H1 (cell line): ENCODE measurements around the gene GRM4. TPM values are rescaled to one million over a fixed set of nuclear protein-coding genes. Genes with fewer than 3 reads are reported as not detected.

ENCODE experiments used
- RAD21 ChIP-seq, 2 experiments: IDR thresholded peaks in 1 of 2; conservative IDR thresholded peaks in 1 of 2; 2 replicates each; pipeline ENCODE4 v1.6.1; 2011; ENCODE audit warnings: low read depth in 2 of 2, low read length in 2 of 2, improper control_type of control experiment in 1 of 2, inconsistent platforms in 1 of 2, mild to moderate bottlenecking in 1 of 2, moderate library complexity in 1 of 2
- polyA plus RNA-seq, 7 experiments: library from polyadenylated mRNA; depleted of rRNA in 3 of 7; stranded (reverse) in 5 of 7; unstranded in 2 of 7; fragments of >200 nt in 5 of 7; fragments of 200-250 nt in 2 of 7; gene quantifications; 1 replicate in 5 of 7; 2 replicates in 1 of 7; 4 replicates in 1 of 7; pipeline versions ENCODE4 v1.2.1 to v1.2.3, GENCODE V29; 2011 to 2013; ENCODE audit warnings: missing spikeins in 2 of 7, mixed read lengths in 2 of 7
- total RNA-seq: library from RNA; stranded (reverse); fragmentation: NEBNext Ultra II Directional; extraction: Animal tissue kit (Norgen Biotek cat#: 25700); gene quantifications from 2 replicates; pipeline ENCODE4 v1.2.1, GENCODE V29; 2021
- TF ChIP-seq, protein P1 (sequence below): IDR thresholded peaks from 2 replicates; pipeline ENCODE4 v1.6.1; 2012; ENCODE audit warnings: inconsistent platforms
- TF ChIP-seq, protein P2 (sequence below): fragments of 300-600 bp; sonication (generic); IDR thresholded peaks from 2 replicates; pipeline ENCODE4 v1.7.1; 2012; ENCODE audit warnings: low read length, moderate library complexity, mild to moderate bottlenecking, inconsistent platforms; ENCODE audit not compliant: insufficient replicate concordance

Gene GRM4
- total and polyA plus RNA-seq, 2 of the 8 experiments (the other 6 are each of a cell fraction or from before 2014, with no cell fraction given) = 19.6 to 21.5 TPM

DNA sequence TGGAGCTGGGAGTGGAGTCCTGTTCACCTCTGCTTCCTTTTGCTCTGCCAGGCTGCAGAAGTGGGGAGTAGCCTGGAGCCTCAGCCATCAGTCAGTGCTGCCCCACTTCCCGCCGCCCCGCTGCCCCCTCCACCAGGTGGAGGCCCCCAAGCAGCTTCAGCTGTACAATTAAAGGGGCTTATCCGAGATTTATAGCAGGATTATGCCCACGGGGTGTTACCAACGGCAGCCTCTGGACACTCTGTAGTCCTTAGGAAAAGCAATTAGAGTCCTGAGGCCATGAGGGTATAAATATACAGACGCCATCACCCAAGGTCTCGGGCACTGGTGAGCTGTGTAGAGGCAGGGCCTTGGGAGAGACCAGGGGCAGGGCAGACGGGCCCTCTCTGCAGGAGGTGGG is 55.4 kb downstream of the GRM4 start (continued):
- TF ChIP-seq RAD21 (IDR thresholded peaks at IDR 0.05 in 1 of 2, conservative IDR thresholded peaks at IDR 0.05 in 1 of 2; ENCODE audit: low read depth in 2 of 2, low read length in 2 of 2) = no peak
- TF ChIP-seq, protein P1, sequence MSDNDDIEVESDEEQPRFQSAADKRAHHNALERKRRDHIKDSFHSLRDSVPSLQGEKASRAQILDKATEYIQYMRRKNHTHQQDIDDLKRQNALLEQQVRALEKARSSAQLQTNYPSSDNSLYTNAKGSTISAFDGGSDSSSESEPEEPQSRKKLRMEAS = no peak
- TF ChIP-seq, protein P2, sequence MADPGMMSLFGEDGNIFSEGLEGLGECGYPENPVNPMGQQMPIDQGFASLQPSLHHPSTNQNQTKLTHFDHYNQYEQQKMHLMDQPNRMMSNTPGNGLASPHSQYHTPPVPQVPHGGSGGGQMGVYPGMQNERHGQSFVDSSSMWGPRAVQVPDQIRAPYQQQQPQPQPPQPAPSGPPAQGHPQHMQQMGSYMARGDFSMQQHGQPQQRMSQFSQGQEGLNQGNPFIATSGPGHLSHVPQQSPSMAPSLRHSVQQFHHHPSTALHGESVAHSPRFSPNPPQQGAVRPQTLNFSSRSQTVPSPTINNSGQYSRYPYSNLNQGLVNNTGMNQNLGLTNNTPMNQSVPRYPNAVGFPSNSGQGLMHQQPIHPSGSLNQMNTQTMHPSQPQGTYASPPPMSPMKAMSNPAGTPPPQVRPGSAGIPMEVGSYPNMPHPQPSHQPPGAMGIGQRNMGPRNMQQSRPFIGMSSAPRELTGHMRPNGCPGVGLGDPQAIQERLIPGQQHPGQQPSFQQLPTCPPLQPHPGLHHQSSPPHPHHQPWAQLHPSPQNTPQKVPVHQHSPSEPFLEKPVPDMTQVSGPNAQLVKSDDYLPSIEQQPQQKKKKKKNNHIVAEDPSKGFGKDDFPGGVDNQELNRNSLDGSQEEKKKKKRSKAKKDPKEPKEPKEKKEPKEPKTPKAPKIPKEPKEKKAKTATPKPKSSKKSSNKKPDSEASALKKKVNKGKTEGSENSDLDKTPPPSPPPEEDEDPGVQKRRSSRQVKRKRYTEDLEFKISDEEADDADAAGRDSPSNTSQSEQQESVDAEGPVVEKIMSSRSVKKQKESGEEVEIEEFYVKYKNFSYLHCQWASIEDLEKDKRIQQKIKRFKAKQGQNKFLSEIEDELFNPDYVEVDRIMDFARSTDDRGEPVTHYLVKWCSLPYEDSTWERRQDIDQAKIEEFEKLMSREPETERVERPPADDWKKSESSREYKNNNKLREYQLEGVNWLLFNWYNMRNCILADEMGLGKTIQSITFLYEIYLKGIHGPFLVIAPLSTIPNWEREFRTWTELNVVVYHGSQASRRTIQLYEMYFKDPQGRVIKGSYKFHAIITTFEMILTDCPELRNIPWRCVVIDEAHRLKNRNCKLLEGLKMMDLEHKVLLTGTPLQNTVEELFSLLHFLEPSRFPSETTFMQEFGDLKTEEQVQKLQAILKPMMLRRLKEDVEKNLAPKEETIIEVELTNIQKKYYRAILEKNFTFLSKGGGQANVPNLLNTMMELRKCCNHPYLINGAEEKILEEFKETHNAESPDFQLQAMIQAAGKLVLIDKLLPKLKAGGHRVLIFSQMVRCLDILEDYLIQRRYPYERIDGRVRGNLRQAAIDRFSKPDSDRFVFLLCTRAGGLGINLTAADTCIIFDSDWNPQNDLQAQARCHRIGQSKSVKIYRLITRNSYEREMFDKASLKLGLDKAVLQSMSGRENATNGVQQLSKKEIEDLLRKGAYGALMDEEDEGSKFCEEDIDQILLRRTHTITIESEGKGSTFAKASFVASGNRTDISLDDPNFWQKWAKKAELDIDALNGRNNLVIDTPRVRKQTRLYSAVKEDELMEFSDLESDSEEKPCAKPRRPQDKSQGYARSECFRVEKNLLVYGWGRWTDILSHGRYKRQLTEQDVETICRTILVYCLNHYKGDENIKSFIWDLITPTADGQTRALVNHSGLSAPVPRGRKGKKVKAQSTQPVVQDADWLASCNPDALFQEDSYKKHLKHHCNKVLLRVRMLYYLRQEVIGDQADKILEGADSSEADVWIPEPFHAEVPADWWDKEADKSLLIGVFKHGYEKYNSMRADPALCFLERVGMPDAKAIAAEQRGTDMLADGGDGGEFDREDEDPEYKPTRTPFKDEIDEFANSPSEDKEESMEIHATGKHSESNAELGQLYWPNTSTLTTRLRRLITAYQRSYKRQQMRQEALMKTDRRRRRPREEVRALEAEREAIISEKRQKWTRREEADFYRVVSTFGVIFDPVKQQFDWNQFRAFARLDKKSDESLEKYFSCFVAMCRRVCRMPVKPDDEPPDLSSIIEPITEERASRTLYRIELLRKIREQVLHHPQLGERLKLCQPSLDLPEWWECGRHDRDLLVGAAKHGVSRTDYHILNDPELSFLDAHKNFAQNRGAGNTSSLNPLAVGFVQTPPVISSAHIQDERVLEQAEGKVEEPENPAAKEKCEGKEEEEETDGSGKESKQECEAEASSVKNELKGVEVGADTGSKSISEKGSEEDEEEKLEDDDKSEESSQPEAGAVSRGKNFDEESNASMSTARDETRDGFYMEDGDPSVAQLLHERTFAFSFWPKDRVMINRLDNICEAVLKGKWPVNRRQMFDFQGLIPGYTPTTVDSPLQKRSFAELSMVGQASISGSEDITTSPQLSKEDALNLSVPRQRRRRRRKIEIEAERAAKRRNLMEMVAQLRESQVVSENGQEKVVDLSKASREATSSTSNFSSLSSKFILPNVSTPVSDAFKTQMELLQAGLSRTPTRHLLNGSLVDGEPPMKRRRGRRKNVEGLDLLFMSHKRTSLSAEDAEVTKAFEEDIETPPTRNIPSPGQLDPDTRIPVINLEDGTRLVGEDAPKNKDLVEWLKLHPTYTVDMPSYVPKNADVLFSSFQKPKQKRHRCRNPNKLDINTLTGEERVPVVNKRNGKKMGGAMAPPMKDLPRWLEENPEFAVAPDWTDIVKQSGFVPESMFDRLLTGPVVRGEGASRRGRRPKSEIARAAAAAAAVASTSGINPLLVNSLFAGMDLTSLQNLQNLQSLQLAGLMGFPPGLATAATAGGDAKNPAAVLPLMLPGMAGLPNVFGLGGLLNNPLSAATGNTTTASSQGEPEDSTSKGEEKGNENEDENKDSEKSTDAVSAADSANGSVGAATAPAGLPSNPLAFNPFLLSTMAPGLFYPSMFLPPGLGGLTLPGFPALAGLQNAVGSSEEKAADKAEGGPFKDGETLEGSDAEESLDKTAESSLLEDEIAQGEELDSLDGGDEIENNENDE = no peak
- TF ChIP-seq, all 59 proteins: peak for 0
